GM18873 (cell line): Measurements from ENCODE around the gene CADPS2.

Experiments used
- ATAC-seq: cut with Tn5 transposase; IDR thresholded peaks from one replicate; pipeline ENCODE4 v1.9.1; 2021; ENCODE audit warnings: mild to moderate bottlenecking, moderate library complexity, moderate number of reproducible peaks; ENCODE audit not compliant: unreplicated experiment, low FRiP score

Gene CADPS2

DNA sequence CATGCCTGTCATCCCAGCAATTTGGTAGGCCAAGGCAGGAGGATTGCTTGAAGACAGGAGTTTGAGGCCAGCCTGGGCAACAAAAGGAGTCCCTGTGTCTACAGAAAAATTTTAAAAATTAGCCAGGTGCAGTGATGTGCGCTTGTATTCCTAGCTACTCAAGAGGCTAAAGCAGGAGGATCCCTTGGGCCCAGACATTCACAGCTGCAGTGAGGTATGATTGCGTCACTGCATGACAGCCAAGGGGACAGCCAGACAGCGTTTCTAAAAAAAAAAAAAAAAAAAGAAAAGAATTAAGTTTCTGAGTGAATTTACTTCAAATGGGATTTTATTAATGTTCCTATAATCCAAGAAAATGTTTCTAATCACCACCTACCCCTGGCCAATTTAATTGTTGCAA lies 96.1 kb downstream of the CADPS2 start:
- no peak for ATAC-seq

DNA sequence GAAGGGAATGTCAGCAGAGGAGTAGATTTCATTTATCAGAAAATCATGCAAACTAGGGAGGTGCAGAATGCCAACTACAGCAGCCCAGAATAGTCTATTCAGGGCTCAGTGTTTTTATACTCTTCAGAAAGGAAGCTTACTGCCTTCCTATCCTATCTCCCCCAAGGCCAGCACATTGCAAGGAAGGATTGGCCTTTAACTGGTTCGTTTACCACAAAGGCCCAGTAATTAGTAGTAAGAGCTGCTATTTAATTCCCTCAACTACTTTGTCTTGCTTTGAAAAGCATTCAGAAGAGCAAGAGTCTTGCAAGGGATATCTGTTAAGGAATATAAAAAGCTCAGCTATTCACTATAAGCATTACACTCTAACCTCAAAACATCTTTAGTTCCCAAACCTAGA lies 97.1 kb downstream of the CADPS2 start:
- ATAC-seq = no peak

- ATAC-seq = no peak
These were observed 115.4 kb downstream of the CADPS2 start for GRCh38 chr7:122770686-122771335.

DNA sequence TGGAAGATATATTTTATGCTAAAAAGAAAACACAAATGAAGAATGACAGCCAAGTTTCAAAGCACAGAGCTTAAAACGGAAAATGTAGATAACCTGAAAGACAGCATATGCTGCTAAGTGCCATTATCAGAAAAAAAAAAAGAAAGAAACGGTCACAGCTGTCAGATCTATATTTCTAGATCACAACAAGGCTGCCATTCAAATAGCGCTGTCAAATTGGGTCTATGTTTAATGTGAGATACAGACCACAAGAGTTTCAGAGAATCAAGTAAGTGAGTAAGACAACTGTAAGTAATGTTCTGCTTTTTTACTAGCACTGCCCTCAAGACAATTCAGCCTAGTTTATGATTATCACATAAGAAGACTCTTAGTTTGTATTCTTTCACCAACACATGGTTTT lies 117.4 kb downstream of the CADPS2 start:
- ATAC-seq = no peak

DNA sequence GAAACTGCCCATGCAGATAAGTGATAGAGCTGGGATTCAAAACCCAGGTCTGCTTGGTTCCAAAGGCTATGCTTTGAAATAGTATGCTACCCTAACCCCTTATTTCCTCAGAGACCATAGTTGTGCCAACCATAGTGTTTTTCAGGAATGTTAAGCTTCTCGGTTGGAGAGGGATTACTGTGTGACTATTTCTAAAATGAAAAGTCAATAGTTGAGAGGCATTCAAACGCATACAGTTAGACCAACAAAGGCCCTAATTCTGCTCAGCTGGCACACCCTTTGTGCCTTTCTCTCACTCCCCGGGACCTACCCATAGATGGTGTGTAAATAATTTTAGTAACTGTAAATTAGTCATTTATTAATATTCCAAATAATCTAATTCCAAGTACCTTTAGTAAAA lies 118.9 kb downstream of the CADPS2 start:
- no peak for ATAC-seq

DNA sequence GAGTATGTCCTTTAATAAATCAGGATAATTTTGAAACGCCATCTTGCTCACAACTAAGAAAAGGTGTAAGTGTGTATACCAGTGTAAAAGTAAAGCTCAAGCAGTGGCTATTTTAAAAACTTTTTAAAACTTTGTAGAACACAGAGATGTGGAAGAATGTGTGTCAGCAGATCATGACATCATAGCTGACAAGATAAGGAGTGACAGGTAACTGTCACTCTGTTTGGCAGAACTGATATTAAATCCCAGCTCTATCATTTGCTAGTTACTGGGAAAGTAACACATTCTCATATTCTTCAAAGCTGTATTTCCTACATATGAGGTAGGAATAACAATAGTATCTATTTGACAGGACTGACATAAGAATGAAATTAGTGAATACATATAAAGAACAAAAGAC lies 119.7 kb downstream of the CADPS2 start:
- no peak for ATAC-seq

DNA sequence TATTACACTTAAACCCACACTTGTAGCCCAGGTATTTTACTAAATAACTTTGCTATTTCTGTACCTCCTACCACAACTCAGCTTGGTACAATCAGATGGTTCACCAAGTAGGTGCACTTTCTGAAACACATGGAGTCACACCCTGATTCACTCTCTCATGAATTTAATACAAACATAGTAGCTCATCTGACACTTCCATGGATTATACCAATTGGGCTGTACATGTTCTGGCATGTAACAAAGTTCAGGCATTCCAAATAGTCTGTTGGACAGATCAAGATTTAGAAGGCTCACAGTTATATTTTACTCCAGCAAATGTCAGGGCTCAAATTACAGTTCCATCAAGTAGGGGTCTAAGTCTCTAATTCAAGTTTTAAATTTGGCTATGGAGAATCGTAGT lies 121.4 kb downstream of the CADPS2 start:
- no peak for ATAC-seq

DNA sequence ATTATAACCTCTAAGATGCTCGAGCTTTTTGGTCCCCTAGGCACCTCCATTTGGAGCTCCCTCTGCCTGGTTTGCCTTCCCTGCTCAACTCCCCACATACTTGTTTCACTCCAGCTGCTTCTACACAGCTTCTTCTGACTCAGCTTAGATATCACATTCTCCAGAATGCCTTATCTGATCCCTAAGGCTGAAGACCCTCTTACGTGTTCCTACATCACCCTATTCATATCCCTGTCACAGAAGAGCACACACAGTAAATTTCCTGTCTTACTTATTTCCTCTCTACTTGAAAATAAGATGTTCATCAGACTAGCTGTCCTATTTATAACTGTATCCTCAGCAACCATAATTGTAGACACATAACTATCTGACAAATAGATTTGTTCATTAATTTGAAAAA lies 122.2 kb downstream of the CADPS2 start:
- ATAC-seq = no peak

- ATAC-seq = no peak
These were observed 124.2 kb downstream of the CADPS2 start for GRCh38 chr7:122762071-122762470.

- no peak for ATAC-seq
These were observed 127.8 kb downstream of the CADPS2 start for GRCh38 chr7:122758501-122758900.

- ATAC-seq = no peak
These were observed 129.4 kb downstream of the CADPS2 start for GRCh38 chr7:122756860-122757259.

- ATAC-seq = no peak
These were observed 130.6 kb downstream of the CADPS2 start for GRCh38 chr7:122755696-122756095.

DNA sequence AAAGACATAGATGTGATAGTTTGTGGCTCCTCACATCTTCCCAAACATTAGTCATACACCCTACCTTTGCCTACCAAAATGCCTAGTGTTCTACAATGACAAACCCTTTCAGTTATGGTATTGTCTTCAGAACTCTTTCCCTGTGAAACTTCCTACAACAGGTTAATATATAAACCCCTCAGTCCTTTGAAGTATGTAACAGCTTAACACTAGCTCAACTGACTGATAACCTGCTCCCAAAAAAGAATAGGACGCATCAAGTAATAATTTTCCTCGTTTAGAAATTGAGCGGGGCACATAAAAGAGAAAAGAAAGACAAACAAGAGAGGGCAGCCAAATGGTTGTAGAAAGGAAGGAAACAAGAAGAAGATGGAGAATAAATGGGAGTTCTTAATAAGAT lies 133.7 kb downstream of the CADPS2 start:
- no peak for ATAC-seq

DNA sequence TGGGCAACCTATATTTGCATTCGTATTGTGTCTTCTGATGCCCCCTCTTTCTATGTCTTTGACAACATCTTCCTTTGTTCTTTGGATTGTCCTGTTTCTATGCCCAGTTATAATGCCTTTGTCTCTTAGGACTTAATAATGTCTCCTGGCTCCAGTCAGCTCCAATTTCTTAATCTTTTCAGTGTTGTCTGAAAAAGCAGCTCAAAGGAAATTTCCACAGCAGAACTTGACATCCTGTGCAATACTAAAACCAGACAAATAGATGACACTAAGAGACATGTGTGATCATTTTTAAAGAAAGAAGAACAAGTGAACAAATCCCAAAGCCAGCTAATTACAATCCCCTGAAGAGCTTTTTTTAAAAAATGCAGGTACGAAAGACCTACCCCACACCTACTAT lies 135.9 kb downstream of the CADPS2 start:
- ATAC-seq = no peak

DNA sequence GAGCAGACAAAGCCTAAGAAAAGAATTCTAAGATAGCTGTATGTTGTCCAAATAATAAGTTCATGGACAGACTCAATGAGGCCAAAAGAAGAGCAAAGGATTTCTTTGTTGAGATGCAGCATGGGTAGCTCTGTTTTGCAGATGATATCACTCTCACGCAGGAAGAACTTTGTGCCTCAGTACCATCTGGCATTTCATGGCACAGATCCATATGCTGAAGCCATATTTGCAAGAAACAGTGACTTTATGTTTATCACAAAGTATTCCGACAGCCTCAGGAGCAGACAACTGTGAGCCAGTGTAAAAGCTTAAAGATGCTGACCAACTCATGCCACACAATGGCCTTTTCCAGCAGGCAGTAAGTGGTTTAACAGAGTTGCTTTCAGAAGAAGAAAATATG lies 138.1 kb downstream of the CADPS2 start:
- ATAC-seq = no peak

GRCh38 chr7:122746948-122747347 lies 139.3 kb downstream of the CADPS2 start:
- no peak for ATAC-seq

GRCh38 chr7:122743211-122743610 lies 143.0 kb downstream of the CADPS2 start:
- ATAC-seq = no peak

DNA sequence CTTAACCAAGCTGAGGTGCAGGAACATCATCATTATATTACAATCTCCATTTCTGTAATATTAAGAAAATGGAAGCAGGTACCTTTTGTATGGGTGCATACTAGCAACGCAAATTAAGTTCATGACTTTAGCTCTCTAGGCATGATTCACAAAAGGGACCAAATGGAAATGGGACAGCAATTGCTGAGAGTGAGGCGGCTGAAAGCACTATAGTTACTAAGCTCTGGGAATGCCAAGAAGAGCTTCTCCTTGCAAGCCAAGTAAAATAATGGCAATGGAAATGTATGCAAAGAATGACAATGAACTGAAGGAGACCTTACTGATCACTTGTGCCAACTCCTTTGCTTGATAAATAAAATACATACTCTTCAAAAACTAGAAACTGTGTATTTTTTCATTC lies 147.3 kb downstream of the CADPS2 start:
- ATAC-seq = no peak

DNA sequence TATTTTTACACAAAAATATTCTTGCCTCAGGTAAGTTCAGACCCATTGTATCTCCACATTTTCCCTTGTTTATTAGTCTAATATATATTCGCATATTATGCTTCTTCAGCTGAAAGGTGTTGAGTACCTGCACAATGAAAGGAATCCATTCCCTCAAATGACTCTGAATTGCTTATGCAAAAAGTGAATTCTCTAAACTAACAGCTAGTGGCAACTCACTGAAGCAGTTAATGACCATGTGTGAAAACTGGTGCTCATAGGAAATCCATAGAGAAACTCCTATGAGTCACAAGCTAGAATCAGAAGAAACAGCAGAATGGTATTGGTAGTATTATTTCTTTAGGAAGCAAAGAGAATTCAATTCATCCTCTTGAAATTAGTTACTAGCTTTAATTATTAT lies 150.1 kb downstream of the CADPS2 start:
- no peak for ATAC-seq

DNA sequence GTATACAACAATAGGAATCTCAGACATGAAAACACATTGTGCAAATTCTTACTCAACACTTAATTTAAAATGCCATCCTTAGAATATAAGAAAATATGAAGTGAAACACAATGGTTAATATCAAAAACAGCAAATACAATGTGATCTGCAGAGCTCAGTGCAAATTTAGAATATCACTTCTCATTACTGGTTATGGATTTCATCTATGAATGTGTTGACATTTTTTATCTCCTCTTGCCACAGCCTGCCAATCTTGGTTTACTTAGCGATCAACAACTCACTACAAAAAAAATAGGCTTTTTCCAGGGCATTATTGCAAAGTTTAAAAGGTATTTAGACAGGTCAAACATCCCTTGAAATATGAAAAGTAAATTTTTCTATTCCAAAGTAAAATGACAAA lies 158.5 kb downstream of the CADPS2 start:
- ATAC-seq = no peak

DNA sequence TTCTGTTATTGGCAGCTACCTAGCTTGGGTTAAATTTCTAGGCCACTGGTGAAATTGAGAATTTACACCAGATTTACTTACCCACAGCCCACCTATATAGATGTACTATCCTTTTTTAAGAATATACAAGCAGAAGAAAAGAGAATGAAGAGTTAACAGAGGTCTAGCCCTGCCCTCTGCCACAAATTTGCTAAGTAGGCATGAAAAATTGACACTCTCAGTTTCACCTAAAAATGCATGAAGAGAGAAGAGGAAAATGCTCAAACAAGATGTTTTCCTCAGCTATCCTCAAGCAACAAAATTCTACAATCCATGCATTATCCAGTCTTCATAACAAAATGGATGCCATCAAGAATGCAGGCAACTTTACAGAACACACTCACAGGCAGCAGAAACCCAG lies 158.9 kb downstream of the CADPS2 start:
- no peak for ATAC-seq

- no peak for ATAC-seq
These were observed 159.4 kb downstream of the CADPS2 start for GRCh38 chr7:122726881-122727280.

- no peak for ATAC-seq
These were observed 161.9 kb downstream of the CADPS2 start for GRCh38 chr7:122724366-122724765.
